ENCODE results near the gene NRF1.

Gene NRF1

GRCh38 chr7:129740574-129741410, 129.3 kb downstream of the NRF1 start:
- no peak for DNase-seq (ENCODE audit: low spot score)

- no peak for DNase-seq (ENCODE audit: low spot score)
Observed at GRCh38 chr7:129741743-129742213, 130.3 kb downstream of the NRF1 start.

GRCh38 chr7:129742256-129742655, 130.7 kb downstream of the NRF1 start:
- no peak for DNase-seq (ENCODE audit: low spot score)

GRCh38 chr7:129746857-129747529, 135.5 kb downstream of the NRF1 start:
- DNase-seq (ENCODE audit: low spot score): no peak

GRCh38 chr7:129748356-129749109, 137.0 kb downstream of the NRF1 start:
- no peak for DNase-seq (ENCODE audit: low spot score)

- DNase-seq (ENCODE audit: low spot score): peak; percentile 92
Observed at GRCh38 chr7:129750091-129750490, 138.6 kb downstream of the NRF1 start.

- peak; percentile 77 for DNase-seq (ENCODE audit: low spot score)
Observed at GRCh38 chr7:129750501-129750900, 139.0 kb downstream of the NRF1 start.

- peak; percentile 28 for DNase-seq (ENCODE audit: low spot score)
Observed at GRCh38 chr7:129751916-129752315, 140.4 kb downstream of the NRF1 start.

GRCh38 chr7:129752760-129753159, 141.2 kb downstream of the NRF1 start:
- no peak for DNase-seq (ENCODE audit: low spot score)

GRCh38 chr7:129754406-129754805, 142.9 kb downstream of the NRF1 start:
- DNase-seq (ENCODE audit: low spot score): no peak

GRCh38 chr7:129757991-129758390, 146.5 kb downstream of the NRF1 start:
- no peak for DNase-seq (ENCODE audit: low spot score)

GRCh38 chr7:129762387-129762969, 151.0 kb downstream of the NRF1 start:
- no peak for DNase-seq (ENCODE audit: low spot score)

- no peak for DNase-seq (ENCODE audit: low spot score)
Observed at GRCh38 chr7:129764247-129765084, 152.9 kb downstream of the NRF1 start.

- no peak for DNase-seq (ENCODE audit: low spot score)
Observed at GRCh38 chr7:129765352-129765751, 153.8 kb downstream of the NRF1 start.

GRCh38 chr7:129767120-129768015, 155.8 kb downstream of the NRF1 start:
- DNase-seq (ENCODE audit: low spot score): no peak

GRCh38 chr7:129768614-129769399, 157.3 kb downstream of the NRF1 start:
- DNase-seq (ENCODE audit: low spot score): no peak

- no peak for DNase-seq (ENCODE audit: low spot score)
Observed at GRCh38 chr7:129769400-129769774, 157.9 kb downstream of the NRF1 start.

GRCh38 chr7:129769866-129770808, 158.6 kb downstream of the NRF1 start:
- no peak for DNase-seq (ENCODE audit: low spot score)

Data from hematopoietic multipotent progenitor cell treated with erythropoietin and hydrocortisone succinate and interleukin-3 and kit ligand, for 15 days (in vitro differentiated cells).